ENCODE results near the gene LMTK3. TPM values are rescaled to one million over a fixed set of nuclear protein-coding genes. Genes with fewer than 3 reads are reported as not detected.

Gene LMTK3
- total and polyA plus RNA-seq, 2 experiments from 2014 or later = 1.1 to 7.4 TPM

- no peak overlapping the region for H3K27ac ChIP-seq
- TF ChIP-seq, protein P1, sequence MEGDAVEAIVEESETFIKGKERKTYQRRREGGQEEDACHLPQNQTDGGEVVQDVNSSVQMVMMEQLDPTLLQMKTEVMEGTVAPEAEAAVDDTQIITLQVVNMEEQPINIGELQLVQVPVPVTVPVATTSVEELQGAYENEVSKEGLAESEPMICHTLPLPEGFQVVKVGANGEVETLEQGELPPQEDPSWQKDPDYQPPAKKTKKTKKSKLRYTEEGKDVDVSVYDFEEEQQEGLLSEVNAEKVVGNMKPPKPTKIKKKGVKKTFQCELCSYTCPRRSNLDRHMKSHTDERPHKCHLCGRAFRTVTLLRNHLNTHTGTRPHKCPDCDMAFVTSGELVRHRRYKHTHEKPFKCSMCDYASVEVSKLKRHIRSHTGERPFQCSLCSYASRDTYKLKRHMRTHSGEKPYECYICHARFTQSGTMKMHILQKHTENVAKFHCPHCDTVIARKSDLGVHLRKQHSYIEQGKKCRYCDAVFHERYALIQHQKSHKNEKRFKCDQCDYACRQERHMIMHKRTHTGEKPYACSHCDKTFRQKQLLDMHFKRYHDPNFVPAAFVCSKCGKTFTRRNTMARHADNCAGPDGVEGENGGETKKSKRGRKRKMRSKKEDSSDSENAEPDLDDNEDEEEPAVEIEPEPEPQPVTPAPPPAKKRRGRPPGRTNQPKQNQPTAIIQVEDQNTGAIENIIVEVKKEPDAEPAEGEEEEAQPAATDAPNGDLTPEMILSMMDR (IDR thresholded peaks at IDR 0.05; ENCODE audit: low read depth, low read length) = no peak
- no peak for DNase-seq (ENCODE audit: low read depth in 1 of 2, low spot score in 1 of 2)
- no peaks in the 10 kb centered on the region for H3K4me1 ChIP-seq (ENCODE audit: low read depth)
- no peak overlapping the region for H3K4me3 ChIP-seq
- H3K27me3 ChIP-seq = no peaks in the 10 kb centered on the region
- no peaks in the 10 kb centered on the region for H3K36me3 ChIP-seq
- H3K9me3 ChIP-seq (ENCODE audit: low read depth) = no peaks in the 10 kb centered on the region
Measured at GRCh38 chr19:48533770-48534169, 22.1 kb upstream of the LMTK3 start.

GRCh38 chr19:48530770-48531169 lies 19.1 kb upstream of the LMTK3 start:
- Histone ChIP-seq H3K4me3 (no peak overlapping the region), H3K27me3 (no peaks in the 10 kb centered on the region), H3K36me3 (no peaks in the 10 kb centered on the region), H3K27ac (no peak overlapping the region), H3K4me1 (ENCODE audit: low read depth) (no peaks in the 10 kb centered on the region), H3K9me3 (ENCODE audit: low read depth) (no peaks in the 10 kb centered on the region)
- TF ChIP-seq, protein P1 (IDR thresholded peaks at IDR 0.05; ENCODE audit: low read depth, low read length) = no peak
- no peak for DNase-seq (ENCODE audit: low read depth in 1 of 2, low spot score in 1 of 2)

DNA sequence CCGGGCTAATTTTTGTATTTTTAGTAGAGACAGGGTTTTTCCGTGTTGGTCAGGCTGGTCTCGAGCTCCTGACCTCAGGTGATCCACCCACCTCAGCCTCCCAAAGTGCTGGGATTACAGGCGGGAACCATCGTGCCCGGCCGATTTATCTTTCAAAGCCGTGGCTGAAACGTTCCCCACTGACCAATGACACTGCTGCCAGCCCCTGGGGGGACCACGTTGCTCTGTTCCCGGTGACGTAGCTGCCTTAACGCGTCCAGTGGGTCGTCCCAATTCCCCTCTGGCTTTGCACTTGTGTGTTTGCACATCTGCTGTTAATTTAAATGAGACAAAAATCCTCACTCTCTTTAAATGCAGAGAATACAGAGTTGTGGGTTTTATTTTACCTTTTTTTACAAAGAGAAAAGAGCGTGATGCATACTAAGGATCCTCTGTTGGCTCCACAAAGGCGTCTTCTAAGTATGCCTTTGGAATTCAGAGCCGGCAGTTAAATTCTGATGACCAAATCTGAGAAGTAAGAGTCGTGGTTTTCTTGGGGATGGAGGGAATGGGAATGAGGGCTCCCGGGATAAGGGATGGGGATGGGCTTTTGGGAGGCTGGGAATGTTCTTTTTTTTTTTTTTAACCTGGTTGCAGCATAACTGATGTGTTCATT lies 18.6 kb upstream of the LMTK3 start:
- Histone ChIP-seq H3K27ac (no peak overlapping the region), H3K36me3 (no peaks in the 10 kb centered on the region), H3K27me3 (no peaks in the 10 kb centered on the region), H3K4me1 (ENCODE audit: low read depth) (no peaks in the 10 kb centered on the region), H3K9me3 (ENCODE audit: low read depth) (no peaks in the 10 kb centered on the region), H3K4me3 (no peak overlapping the region)
- DNase-seq (ENCODE audit: low read depth in 1 of 2, low spot score in 1 of 2) = no peak
- TF ChIP-seq, protein P1 (IDR thresholded peaks at IDR 0.05; ENCODE audit: low read depth, low read length) = no peak

DNA sequence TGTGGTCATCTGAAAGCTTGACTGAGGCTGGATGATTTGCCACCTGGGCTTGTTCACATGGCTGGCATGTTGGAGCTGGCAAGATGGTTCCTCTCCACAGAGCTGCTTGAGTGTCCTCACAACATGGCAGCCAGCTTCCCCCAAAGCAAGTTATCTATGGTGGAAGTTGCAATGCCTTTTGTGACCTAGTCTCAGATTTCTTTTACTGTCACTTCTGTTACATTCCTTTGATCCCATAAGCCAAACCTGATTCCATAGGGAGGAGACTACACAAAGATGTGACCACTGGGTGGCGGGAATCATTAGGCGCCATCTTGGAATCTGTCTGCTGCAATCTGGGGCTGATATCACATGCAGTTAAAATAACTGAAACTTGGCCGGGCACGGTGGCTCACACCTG lies 17.5 kb upstream of the LMTK3 start:
- DNase-seq (ENCODE audit: low read depth in 1 of 2, low spot score in 1 of 2) = no peak
- H3K9me3 ChIP-seq (ENCODE audit: low read depth) = no peaks in the 10 kb centered on the region

GRCh38 chr19:48524732-48525131 lies 13.1 kb upstream of the LMTK3 start:
- H3K9me3 ChIP-seq (ENCODE audit: low read depth) = no peaks in the 10 kb centered on the region
- H3K4me1 ChIP-seq (ENCODE audit: low read depth) = no peaks in the 10 kb centered on the region
- DNase-seq (ENCODE audit: low read depth in 1 of 2, low spot score in 1 of 2) = no peak
- H3K4me3 ChIP-seq = no peak overlapping the region
- H3K27me3 ChIP-seq = no peaks in the 10 kb centered on the region
- no peak overlapping the region for H3K27ac ChIP-seq
- no peaks in the 10 kb centered on the region for H3K36me3 ChIP-seq
- TF ChIP-seq, protein P1 (IDR thresholded peaks at IDR 0.05; ENCODE audit: low read depth, low read length) = no peak

More for the DNA sequence above, 17.5 kb upstream of the LMTK3 start:
- Histone ChIP-seq H3K4me3 (no peak overlapping the region), H3K36me3 (no peaks in the 10 kb centered on the region), H3K4me1 (ENCODE audit: low read depth) (no peaks in the 10 kb centered on the region), H3K27ac (no peak overlapping the region), H3K27me3 (no peaks in the 10 kb centered on the region)
- TF ChIP-seq, protein P1 (IDR thresholded peaks at IDR 0.05; ENCODE audit: low read depth, low read length) = no peak

All from cardiac muscle cell (in vitro differentiated cells and primary cell).